ENCODE data around the gene CFAP70. TPM values are rescaled to one million over a fixed set of nuclear protein-coding genes. Genes with fewer than 3 reads are reported as not detected.

CFAP70 gene
- total RNA-seq, 2 donors from 2014 or later = 1.9 to 3.4 TPM

DNA sequence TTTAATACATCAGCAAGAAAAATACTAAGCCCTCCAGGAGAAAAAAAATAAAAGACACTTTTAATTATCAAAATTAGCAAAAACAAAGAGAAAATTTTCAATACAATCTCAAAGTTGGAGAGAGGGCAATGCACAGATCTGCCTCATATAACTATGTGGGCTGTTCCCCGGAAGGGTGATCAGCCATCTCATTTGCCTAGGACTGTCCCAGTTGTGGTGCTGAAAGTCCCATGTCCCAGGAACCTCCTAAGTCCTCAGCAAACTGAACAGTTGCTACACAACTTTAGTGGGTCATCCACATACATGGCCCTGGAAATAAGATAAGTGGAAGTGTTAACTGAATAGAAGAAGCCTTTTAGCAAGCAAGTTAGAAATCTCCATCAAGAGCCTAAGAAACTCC lies 14.4 kb downstream of the CFAP70 start:
- Histone ChIP-seq H3K9me3 (no peaks in the 10 kb centered on the region), H3K36me3 (no peaks in the 10 kb centered on the region), H3K4me3 (no peak overlapping the region), H3K27me3 (replicated peaks; ENCODE audit: insufficient read depth) (no peaks in the 10 kb centered on the region), H3K4me1 (ENCODE audit: control insufficient read depth in 1 of 2, low read depth in 2 of 2) (no peaks in the 10 kb centered on the region), H3K27ac (no peak overlapping the region)
- ATAC-seq (ENCODE audit: insufficient number of reproducible peaks, low FRiP score, low read depth) (no peak), DNase-seq (ENCODE audit: low spot score) (no peak)
- TF ChIP-seq, protein P1, sequence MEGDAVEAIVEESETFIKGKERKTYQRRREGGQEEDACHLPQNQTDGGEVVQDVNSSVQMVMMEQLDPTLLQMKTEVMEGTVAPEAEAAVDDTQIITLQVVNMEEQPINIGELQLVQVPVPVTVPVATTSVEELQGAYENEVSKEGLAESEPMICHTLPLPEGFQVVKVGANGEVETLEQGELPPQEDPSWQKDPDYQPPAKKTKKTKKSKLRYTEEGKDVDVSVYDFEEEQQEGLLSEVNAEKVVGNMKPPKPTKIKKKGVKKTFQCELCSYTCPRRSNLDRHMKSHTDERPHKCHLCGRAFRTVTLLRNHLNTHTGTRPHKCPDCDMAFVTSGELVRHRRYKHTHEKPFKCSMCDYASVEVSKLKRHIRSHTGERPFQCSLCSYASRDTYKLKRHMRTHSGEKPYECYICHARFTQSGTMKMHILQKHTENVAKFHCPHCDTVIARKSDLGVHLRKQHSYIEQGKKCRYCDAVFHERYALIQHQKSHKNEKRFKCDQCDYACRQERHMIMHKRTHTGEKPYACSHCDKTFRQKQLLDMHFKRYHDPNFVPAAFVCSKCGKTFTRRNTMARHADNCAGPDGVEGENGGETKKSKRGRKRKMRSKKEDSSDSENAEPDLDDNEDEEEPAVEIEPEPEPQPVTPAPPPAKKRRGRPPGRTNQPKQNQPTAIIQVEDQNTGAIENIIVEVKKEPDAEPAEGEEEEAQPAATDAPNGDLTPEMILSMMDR (IDR thresholded peaks at IDR 0.05) = no peak

DNA sequence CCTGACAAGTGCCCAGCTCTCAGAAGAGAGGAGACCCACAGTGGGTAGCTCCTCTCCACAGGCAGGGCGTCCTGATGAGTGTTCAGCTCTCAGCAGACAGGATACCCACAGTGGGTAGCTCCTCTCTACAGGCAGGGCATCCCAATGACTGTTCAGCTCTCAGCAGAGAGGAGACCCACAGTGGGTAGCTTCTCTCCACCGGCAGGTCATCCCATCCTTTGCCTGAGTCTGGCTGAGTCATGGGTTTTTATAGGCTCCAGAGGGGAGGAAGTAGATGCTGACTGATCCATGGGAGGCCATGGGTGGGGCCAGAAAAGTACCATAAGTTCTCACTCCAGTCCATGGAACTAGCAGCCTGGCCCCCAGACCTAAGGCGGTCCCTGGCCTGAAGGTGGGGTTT lies 18.5 kb downstream of the CFAP70 start:
- ATAC-seq (ENCODE audit: insufficient number of reproducible peaks, low FRiP score, low read depth) = no peak
- H3K4me1 ChIP-seq (ENCODE audit: control insufficient read depth in 1 of 2, low read depth in 2 of 2) = no peaks in the 10 kb centered on the region
- H3K9me3 ChIP-seq = no peaks in the 10 kb centered on the region
- TF ChIP-seq, protein P1 (IDR thresholded peaks at IDR 0.05) = no peak
- no peaks in the 10 kb centered on the region for H3K36me3 ChIP-seq
- H3K27me3 ChIP-seq (replicated peaks; ENCODE audit: insufficient read depth) = no peaks in the 10 kb centered on the region
- H3K4me3 ChIP-seq = no peak overlapping the region
- H3K27ac ChIP-seq = no peak overlapping the region
- DNase-seq (ENCODE audit: low spot score) = no peak

DNA sequence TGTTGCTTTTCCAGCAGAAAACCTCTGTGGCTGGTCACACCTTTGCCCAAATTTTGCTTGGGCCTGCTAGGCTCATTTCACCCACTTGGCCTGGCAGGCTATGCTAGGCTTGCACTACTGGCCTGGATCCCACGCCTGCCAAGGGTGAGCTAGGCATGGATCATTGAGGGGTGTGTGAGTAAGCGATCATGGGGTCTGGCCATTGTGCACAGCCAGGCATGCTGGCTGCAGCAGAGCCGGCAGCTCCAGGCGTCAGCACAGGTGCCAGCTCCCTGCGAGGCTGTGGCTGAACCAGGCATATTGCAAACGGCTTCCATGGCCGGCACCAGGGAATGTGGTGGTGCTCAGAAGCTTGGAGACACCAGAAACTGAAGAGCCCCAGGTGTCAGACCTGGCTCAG lies 19.2 kb downstream of the CFAP70 start:
- ATAC-seq (ENCODE audit: insufficient number of reproducible peaks, low FRiP score, low read depth) (no peak), DNase-seq (ENCODE audit: low spot score) (no peak)
- TF ChIP-seq, protein P1 (IDR thresholded peaks at IDR 0.05) = no peak

DNA sequence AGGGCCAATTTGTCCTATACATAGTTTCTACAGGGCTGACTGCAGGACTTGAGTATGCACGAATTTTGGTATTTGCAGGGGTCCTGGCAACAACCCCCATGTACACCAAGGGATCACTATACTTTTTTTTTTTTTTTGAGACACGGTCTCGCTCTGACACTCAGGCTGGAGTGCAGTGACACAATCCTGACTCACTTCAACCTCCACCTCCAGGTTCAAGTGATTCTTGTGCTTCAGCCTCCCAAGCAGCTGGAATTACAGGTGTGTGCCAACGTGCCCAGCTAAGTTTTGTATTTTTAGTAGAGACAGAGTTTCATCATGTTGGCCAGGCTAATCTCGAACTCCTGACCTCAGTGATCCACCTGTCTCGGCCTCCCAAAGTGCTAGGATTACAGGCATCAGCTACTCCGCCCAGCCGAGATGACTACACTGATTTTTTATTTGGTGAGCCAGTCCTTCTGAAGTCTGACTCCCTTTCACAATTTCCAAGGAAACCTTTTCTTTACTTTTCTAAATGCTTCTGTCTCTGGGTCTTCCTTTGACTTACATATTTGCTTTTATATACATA lies 19.8 kb downstream of the CFAP70 start:
- Histone ChIP-seq H3K27me3 (replicated peaks; ENCODE audit: insufficient read depth) (no peaks in the 10 kb centered on the region), H3K27ac (no peak overlapping the region), H3K4me1 (ENCODE audit: control insufficient read depth in 1 of 2, low read depth in 2 of 2) (no peaks in the 10 kb centered on the region), H3K9me3 (no peaks in the 10 kb centered on the region), H3K36me3 (no peaks in the 10 kb centered on the region), H3K4me3 (no peak overlapping the region)
- ATAC-seq (ENCODE audit: insufficient number of reproducible peaks, low FRiP score, low read depth) (no peak), DNase-seq (ENCODE audit: low spot score) (no peak)
- TF ChIP-seq, protein P1 (IDR thresholded peaks at IDR 0.05) = no peak

More for the DNA sequence above, 19.2 kb downstream of the CFAP70 start:
- Histone ChIP-seq H3K9me3 (no peaks in the 10 kb centered on the region), H3K27ac (no peak overlapping the region), H3K4me3 (no peak overlapping the region), H3K27me3 (replicated peaks; ENCODE audit: insufficient read depth) (no peaks in the 10 kb centered on the region), H3K36me3 (no peaks in the 10 kb centered on the region), H3K4me1 (ENCODE audit: control insufficient read depth in 1 of 2, low read depth in 2 of 2) (no peaks in the 10 kb centered on the region)

DNA sequence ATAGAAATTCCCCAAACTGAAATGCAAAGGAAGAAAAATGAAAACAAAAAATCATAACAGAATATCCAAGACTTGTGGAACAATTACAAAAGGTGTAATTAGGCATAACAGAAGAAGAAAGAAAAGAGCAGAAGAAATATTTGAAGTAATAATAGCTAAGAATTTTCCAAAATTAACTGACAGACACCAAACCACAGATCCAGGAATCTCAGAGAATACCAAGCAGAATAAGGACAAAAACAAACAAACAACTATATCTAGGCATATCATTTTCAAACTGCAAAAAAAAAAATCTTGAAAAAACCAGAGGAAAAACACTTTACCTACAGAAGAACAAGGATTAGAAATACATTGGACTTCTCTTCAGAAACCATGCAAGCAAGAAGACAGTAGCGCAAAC lies 25.5 kb downstream of the CFAP70 start:
- Histone ChIP-seq H3K27me3 (replicated peaks; ENCODE audit: insufficient read depth) (no peaks in the 10 kb centered on the region), H3K9me3 (no peaks in the 10 kb centered on the region), H3K27ac (no peak overlapping the region), H3K4me3 (no peak overlapping the region), H3K4me1 (ENCODE audit: control insufficient read depth in 1 of 2, low read depth in 2 of 2) (no peaks in the 10 kb centered on the region), H3K36me3 (no peaks in the 10 kb centered on the region)
- DNase-seq (ENCODE audit: low spot score) = no peak
- TF ChIP-seq, protein P1 (IDR thresholded peaks at IDR 0.05) = no peak
- no peak for ATAC-seq (ENCODE audit: insufficient number of reproducible peaks, low FRiP score, low read depth)
